ENCODE data around the gene AMPH. TPM values are rescaled to one million over a fixed set of nuclear protein-coding genes. Genes with fewer than 3 reads are reported as not detected.
"Not testable (repeated sequence)": the region's sequence is repeated elsewhere in the genome, so short reads cannot be mapped to it uniquely, and the experiment has no call there.

Gene AMPH
- total and polyA plus RNA-seq, 9 of the 15 experiments (the other 6 are each of a cell fraction or from before 2014, with no cell fraction given) = 0.03 to 0.35 TPM; not detected in 7

DNA sequence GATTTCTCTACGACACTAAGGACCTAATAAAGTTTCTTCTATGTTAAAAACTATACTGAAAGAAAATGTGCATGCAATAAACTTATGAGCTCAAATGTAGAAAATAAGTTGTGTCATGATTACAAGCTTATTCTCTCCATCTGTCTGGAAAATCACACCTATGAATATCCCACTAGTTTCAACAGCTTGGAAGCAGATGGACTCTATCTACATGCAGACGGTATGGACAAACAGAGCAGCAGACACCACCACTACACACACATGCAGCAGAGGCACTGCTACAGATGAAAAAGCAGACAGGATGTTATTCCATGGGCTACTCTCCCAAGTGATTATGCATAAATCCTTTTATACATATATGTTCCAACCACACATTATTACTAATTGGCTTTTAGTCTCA lies 234.3 kb downstream of the AMPH start (continued):
- no peak for TF ChIP-seq POLR2H (tag; IDR thresholded peaks at IDR 0.05; ENCODE audit: low read depth)
- no peak for TF ChIP-seq KLF6 (CRISPR knock-in tag; IDR thresholded peaks at IDR 0.05; ENCODE audit: borderline replicate concordance)

DNA sequence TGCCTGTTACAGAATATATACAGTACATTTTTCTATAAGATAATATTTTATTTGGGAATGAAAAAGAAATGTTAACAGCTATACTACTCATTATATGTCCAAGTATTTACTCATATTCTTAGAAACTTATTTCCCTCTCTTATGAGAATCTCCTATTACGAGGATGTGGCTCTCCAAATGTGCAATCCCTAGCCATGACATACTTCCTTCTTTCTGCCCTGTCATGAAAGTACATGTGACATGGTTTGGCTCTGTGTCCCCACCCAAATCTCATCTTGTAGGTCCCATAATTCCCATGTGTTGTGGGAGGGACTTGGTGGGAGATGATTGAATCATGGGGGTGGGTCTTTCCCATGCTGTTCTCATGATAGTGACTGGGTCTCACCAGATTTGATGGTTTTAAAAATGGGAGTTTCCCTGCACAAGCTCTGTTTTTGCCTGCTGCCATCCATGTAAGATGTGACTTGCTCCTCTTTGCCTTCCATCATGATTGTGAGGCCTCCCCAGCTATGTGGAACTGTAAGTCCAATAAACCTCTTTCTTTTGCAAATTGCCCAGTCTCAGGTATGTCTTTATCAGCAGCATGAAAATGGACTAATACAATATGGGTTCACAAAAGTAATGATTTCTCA lies 235.1 kb downstream of the AMPH start:
- H3K4me3 ChIP-seq; H2AFZ ChIP-seq (ENCODE audit: low read depth, low read length); FAIRE-seq; H3K36me3 ChIP-seq (ENCODE audit: control insufficient read depth, insufficient read depth, low read length); H3K9ac ChIP-seq (ENCODE audit: insufficient read depth in 1 of 2, low read depth in 2 of 2, low read length in 2 of 2); H3K27me3 ChIP-seq (ENCODE audit: control insufficient read depth in 2 of 2, insufficient read depth in 2 of 2, low read length in 2 of 2); H3K9me3 ChIP-seq (replicated peaks; ENCODE audit: control insufficient read depth, insufficient read depth, low read depth, low read length); H3K4me2 ChIP-seq (ENCODE audit: insufficient read depth, low read length); ATAC-seq; H3K79me2 ChIP-seq (ENCODE audit: control insufficient read depth, insufficient read depth, low read length); H4K20me1 ChIP-seq (replicated peaks; ENCODE audit: control insufficient read depth, insufficient read depth, low read length); DNase-seq (ENCODE audit: extremely low read depth in 1 of 4, low spot score in 3 of 4); intact Hi-C loops (cut with micrococcal nuclease); H3K27ac ChIP-seq (ENCODE audit: extremely low read depth, low read depth, low read length); H3K9me1 ChIP-seq (ENCODE audit: control insufficient read depth, insufficient read depth, low read length); BruUV-seq (replicated peaks); H3K4me1 ChIP-seq (replicated peaks in 1 of 2; ENCODE audit: control insufficient read depth in 2 of 2, insufficient read depth in 2 of 2, low read length in 2 of 2): not testable (repeated sequence)
- 5% methylated on average over 1 of the region's 1 CpG for WGBS (ENCODE audit: insufficient coverage, low coverage, missing lambda C conversion rate)
- POLR2A ChIA-PET = interaction anchor here (1.0 kb wide), 1 partner anchor 9 kb away, joined by 3 read pairs; no protein-coding TSS in a partner anchor
- TF ChIP-seq ZNF766 (CRISPR knock-in tag; conservative IDR thresholded peaks at IDR 0.05) (0 out of 2 replicates have a peak, but pooled peaks have one; percentile 18), ZNF431 (CRISPR knock-in tag; IDR thresholded peaks at IDR 0.05) (peak; percentile 95)
- in situ Hi-C loops (cut with MboI) = loop anchor here (5.0 kb wide), 1 partner anchor 266 kb away; no protein-coding TSS in a partner anchor
- CTCF ChIA-PET (ENCODE audit: low intra/inter-chr PET ratio) = interaction anchor here (0.6 kb wide), 1 partner anchor 149 kb away, joined by 3 read pairs; no protein-coding TSS in a partner anchor

Measured in K562 (cell line).